Tibial artery (tissue), 4 donors: ENCODE results near the gene DBI.

ENCODE experiments used
- DNase-seq, 2 donors: peaks; one replicate each; pipeline ENCODE4 v3.0.0-alpha.2; 2019
- H3K27ac ChIP-seq, 2 donors: fragments of 200-600 bp; sonication (generic) in 1 of 2; 1 replicate in 1 of 2; 2 replicates in 1 of 2; pipeline ENCODE4 v1.5.1; 2018 to 2019; ENCODE audit warnings: mild to moderate bottlenecking in 1 of 2
- H3K27me3 ChIP-seq, 2 donors: fragments of 200-600 bp; sonication (generic) in 1 of 2; one replicate each; pipeline versions ENCODE4 v1.5.1 to v1.6.0; 2016 to 2019
- H3K36me3 ChIP-seq, 3 donors: fragments of 200-600 bp; sonication (generic) in 2 of 3; one replicate each; pipeline ENCODE4 v1.5.1; 2016 to 2019; ENCODE audit warnings: mild to moderate bottlenecking in 2 of 3
- H3K4me1 ChIP-seq, 4 donors: fragments of 200-600 bp; sonication (generic) in 2 of 4; 1 replicate in 3 of 4; 2 replicates in 1 of 4; pipeline ENCODE4 v1.5.1; 2016 to 2019
- H3K4me3 ChIP-seq, 2 donors: fragments of 200-600 bp; sonication (generic) in 1 of 2; 1 replicate in 1 of 2; 2 replicates in 1 of 2; pipeline ENCODE4 v1.5.1; 2018 to 2019; ENCODE audit warnings: mild to moderate bottlenecking in 2 of 2
- H3K9me3 ChIP-seq, 3 donors: fragments of 200-600 bp; sonication (generic) in 1 of 3; one replicate each; pipeline ENCODE4 v1.5.1; 2016 to 2019
- intact Hi-C: fragments of 100-400 bp; cut with DNase I; formaldehyde crosslinking; loops from one replicate; pipeline ENCODE4 v1.15.0; 2023; ENCODE audit warnings: low total_unique reads
- TF ChIP-seq, protein P1 (sequence below), 2 experiments: fragments of 200-600 bp in 1 of 2; fragments of 450-650 bp in 1 of 2; IDR thresholded peaks; one replicate each; pipeline ENCODE4 v1.5.1; 2017 to 2019; ENCODE audit warnings: antibody characterized with exemption in 2 of 2, mild to moderate bottlenecking in 1 of 2, moderate library complexity in 1 of 2

DBI gene

GRCh38 chr2:119419803-119420508, 53.2 kb downstream of the DBI start:
- peaks cover 0 to 6% (median 0%) of the 10 kb centered on the region in 3 donors for H3K9me3 ChIP-seq
- intact Hi-C loops: loop anchor here (10.0 kb wide), 1 partner anchor 245 kb away; no protein-coding TSS in a partner anchor

GRCh38 chr2:119421304-119421703, 54.5 kb downstream of the DBI start:
- no peak overlapping the region for H3K27ac ChIP-seq
- TF ChIP-seq, protein P1, sequence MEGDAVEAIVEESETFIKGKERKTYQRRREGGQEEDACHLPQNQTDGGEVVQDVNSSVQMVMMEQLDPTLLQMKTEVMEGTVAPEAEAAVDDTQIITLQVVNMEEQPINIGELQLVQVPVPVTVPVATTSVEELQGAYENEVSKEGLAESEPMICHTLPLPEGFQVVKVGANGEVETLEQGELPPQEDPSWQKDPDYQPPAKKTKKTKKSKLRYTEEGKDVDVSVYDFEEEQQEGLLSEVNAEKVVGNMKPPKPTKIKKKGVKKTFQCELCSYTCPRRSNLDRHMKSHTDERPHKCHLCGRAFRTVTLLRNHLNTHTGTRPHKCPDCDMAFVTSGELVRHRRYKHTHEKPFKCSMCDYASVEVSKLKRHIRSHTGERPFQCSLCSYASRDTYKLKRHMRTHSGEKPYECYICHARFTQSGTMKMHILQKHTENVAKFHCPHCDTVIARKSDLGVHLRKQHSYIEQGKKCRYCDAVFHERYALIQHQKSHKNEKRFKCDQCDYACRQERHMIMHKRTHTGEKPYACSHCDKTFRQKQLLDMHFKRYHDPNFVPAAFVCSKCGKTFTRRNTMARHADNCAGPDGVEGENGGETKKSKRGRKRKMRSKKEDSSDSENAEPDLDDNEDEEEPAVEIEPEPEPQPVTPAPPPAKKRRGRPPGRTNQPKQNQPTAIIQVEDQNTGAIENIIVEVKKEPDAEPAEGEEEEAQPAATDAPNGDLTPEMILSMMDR (IDR thresholded peaks at IDR 0.05): no peak
- H3K9me3 ChIP-seq: peaks cover 0 to 6% (median 0%) of the 10 kb centered on the region in 3 donors
- no peak overlapping the region for H3K4me3 ChIP-seq
- H3K27me3 ChIP-seq: no peaks in the 10 kb centered on the region
- peak in 1 of 2 donors; percentile 33 for DNase-seq
- no peaks in the 10 kb centered on the region for H3K4me1 ChIP-seq
- no peaks in the 10 kb centered on the region for H3K36me3 ChIP-seq
- intact Hi-C loops: no loop called here

More at GRCh38 chr2:119419803-119420508, 53.2 kb downstream of the DBI start:
- TF ChIP-seq, protein P1 (IDR thresholded peaks at IDR 0.05): no peak
- peak in 1 of 2 donors; percentile 28 for DNase-seq
- no peak overlapping the region for H3K27ac ChIP-seq
- H3K4me1 ChIP-seq: no peaks in the 10 kb centered on the region
- no peak overlapping the region for H3K4me3 ChIP-seq
- H3K36me3 ChIP-seq: no peaks in the 10 kb centered on the region
- no peaks in the 10 kb centered on the region for H3K27me3 ChIP-seq

- TF ChIP-seq, protein P1 (IDR thresholded peaks at IDR 0.05): no peak
- no peak overlapping the region for H3K4me3 ChIP-seq
- no peak overlapping the region for H3K27ac ChIP-seq
- no peak for DNase-seq
- peaks cover 0 to 6% (median 0%) of the 10 kb centered on the region in 3 donors for H3K9me3 ChIP-seq
- H3K27me3 ChIP-seq: no peaks in the 10 kb centered on the region
- H3K36me3 ChIP-seq: no peaks in the 10 kb centered on the region
- intact Hi-C loops: no loop called here
- peaks cover 0 to 3% (median 0%) of the 10 kb centered on the region in 4 donors for H3K4me1 ChIP-seq
Observed at GRCh38 chr2:119421741-119422140, 55.0 kb downstream of the DBI start.
